Right lobe of liver (tissue), 4 donors: Measurements from ENCODE around the gene CEP85.

ENCODE experiments used
- CTCF ChIP-seq, 4 donors: fragments of 200-600 bp in 3 of 4; fragments of 450-650 bp in 1 of 4; IDR thresholded peaks; one replicate each; pipeline versions ENCODE4 v1.5.1 to v1.8.0; 2016 to 2022; ENCODE audit warnings: antibody characterized with exemption in 4 of 4, mild to moderate bottlenecking in 2 of 4
- POLR2A ChIP-seq: fragments of 450-650 bp; IDR thresholded peaks from one replicate; pipeline ENCODE4 v1.6.1; 2017; ENCODE audit warnings: antibody characterized with exemption, mild to moderate bottlenecking
- donor health status: DM: no; HTN: no; CAD: no.
- donor health status: DM: no; HTN: no; CAD: no.
- donor health status: DM: no; HTN: yes; CAD: no.

GRCh38 chr1:26191739-26192138 lies 42.3 kb upstream of the CEP85 start:
- no peak for TF ChIP-seq POLR2A
- no peak for TF ChIP-seq CTCF (IDR thresholded peaks at IDR 0.05)
